HepG2 (cell line): Measurements from ENCODE around the gene C6orf132. TPM values are rescaled to one million over a fixed set of nuclear protein-coding genes. Genes with fewer than 3 reads are reported as not detected.

ENCODE experiments used
- ELF3 ChIP-seq: IDR thresholded peaks from 2 replicates; pipeline ENCODE4 v1.6.1; 2016; ENCODE audit warnings: missing genetic modification reagents, missing compliant biosample characterization
- KDM6A ChIP-seq: IDR thresholded peaks from 2 replicates; pipeline ENCODE4 v1.6.1; 2016; ENCODE audit warnings: low read depth
- TP53 ChIP-seq: sonication (generic); formaldehyde crosslinking; conservative IDR thresholded peaks from 2 replicates; pipeline ENCODE4 v1.4.0; 2020; ENCODE audit warnings: missing genetic modification reagents
- USF2 ChIP-seq, 2 experiments: sonication (generic) in 1 of 2; formaldehyde crosslinking in 1 of 2; IDR thresholded peaks; 2 replicates each; pipeline versions ENCODE4 v1.5.1 to v1.6.1; 2011 to 2020; ENCODE audit warnings: borderline replicate concordance in 1 of 2, low read depth in 1 of 2, low read length in 1 of 2, mild to moderate bottlenecking in 1 of 2, missing genetic modification reagents in 1 of 2, moderate library complexity in 1 of 2
- ZFP82 ChIP-seq: sonication (generic); formaldehyde crosslinking; IDR thresholded peaks from 2 replicates; pipeline ENCODE4 v1.5.1; 2020; ENCODE audit warnings: mild to moderate bottlenecking, missing genetic modification reagents, borderline replicate concordance
- ZNF652 ChIP-seq: IDR thresholded peaks from 2 replicates; pipeline ENCODE4 v1.6.1; 2016; ENCODE audit warnings: low read depth, borderline replicate concordance
- ZNF704 ChIP-seq: sonication (generic); formaldehyde crosslinking; IDR thresholded peaks from 2 replicates; pipeline ENCODE4 v1.8.1; 2023; ENCODE audit warnings: mild to moderate bottlenecking, inconsistent platforms, moderate library complexity, missing genetic modification reagents, borderline replicate concordance
- ZNF761 ChIP-seq: sonication (generic); formaldehyde crosslinking; conservative IDR thresholded peaks from 2 replicates; pipeline ENCODE4 v1.4.0; 2020; ENCODE audit warnings: mild to moderate bottlenecking, missing genetic modification reagents
- ZSCAN21 ChIP-seq: sonication (generic); formaldehyde crosslinking; IDR thresholded peaks from 2 replicates; pipeline ENCODE4 v1.8.0; 2022; ENCODE audit warnings: mild to moderate bottlenecking, missing genetic modification reagents, moderate library complexity, borderline replicate concordance
- polyA plus RNA-seq, 8 experiments: library from polyadenylated mRNA; depleted of rRNA in 3 of 8; stranded (reverse) in 7 of 8; unstranded in 1 of 8; fragments of >200 nt; fragmentation: Illumina TruSeq in 4 of 8; extraction: Trizol in 4 of 8; gene quantifications; 2 replicates each; pipeline versions ENCODE4 v1.2.1 to v1.2.3, GENCODE V29; 2011 to 2016; ENCODE audit warnings: low read depth in 4 of 8, missing spikeins in 1 of 8, mixed read lengths in 1 of 8; ENCODE audit not compliant: insufficient read depth in 1 of 8
- total RNA-seq, 5 experiments: library from RNA; depleted of rRNA; stranded (reverse); fragments of >200 nt; fragmentation: Illumina TruSeq; extraction: Trizol; gene quantifications; 2 replicates each; pipeline ENCODE4 v1.2.3, GENCODE V29; 2016; ENCODE audit warnings: low read depth in 1 of 5
- TF ChIP-seq, protein P1 (sequence below): sonication (generic); formaldehyde crosslinking; IDR thresholded peaks from 2 replicates; pipeline ENCODE4 v1.4.0; 2020; ENCODE audit warnings: mild to moderate bottlenecking, missing genetic modification reagents

C6orf132 gene
- total and polyA plus RNA-seq, 2 of the 13 experiments (the other 11 are each of a cell fraction or from before 2014, with no cell fraction given) = 0.78 to 3.0 TPM

GRCh38 chr6:42106112-42107023, 36.1 kb downstream of the C6orf132 start (continued):
- TF ChIP-seq, protein P1, sequence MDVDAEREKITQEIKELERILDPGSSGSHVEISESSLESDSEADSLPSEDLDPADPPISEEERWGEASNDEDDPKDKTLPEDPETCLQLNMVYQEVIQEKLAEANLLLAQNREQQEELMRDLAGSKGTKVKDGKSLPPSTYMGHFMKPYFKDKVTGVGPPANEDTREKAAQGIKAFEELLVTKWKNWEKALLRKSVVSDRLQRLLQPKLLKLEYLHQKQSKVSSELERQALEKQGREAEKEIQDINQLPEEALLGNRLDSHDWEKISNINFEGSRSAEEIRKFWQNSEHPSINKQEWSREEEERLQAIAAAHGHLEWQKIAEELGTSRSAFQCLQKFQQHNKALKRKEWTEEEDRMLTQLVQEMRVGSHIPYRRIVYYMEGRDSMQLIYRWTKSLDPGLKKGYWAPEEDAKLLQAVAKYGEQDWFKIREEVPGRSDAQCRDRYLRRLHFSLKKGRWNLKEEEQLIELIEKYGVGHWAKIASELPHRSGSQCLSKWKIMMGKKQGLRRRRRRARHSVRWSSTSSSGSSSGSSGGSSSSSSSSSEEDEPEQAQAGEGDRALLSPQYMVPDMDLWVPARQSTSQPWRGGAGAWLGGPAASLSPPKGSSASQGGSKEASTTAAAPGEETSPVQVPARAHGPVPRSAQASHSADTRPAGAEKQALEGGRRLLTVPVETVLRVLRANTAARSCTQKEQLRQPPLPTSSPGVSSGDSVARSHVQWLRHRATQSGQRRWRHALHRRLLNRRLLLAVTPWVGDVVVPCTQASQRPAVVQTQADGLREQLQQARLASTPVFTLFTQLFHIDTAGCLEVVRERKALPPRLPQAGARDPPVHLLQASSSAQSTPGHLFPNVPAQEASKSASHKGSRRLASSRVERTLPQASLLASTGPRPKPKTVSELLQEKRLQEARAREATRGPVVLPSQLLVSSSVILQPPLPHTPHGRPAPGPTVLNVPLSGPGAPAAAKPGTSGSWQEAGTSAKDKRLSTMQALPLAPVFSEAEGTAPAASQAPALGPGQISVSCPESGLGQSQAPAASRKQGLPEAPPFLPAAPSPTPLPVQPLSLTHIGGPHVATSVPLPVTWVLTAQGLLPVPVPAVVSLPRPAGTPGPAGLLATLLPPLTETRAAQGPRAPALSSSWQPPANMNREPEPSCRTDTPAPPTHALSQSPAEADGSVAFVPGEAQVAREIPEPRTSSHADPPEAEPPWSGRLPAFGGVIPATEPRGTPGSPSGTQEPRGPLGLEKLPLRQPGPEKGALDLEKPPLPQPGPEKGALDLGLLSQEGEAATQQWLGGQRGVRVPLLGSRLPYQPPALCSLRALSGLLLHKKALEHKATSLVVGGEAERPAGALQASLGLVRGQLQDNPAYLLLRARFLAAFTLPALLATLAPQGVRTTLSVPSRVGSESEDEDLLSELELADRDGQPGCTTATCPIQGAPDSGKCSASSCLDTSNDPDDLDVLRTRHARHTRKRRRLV (CRISPR knock-in tag) = no peak
- TF ChIP-seq ELF3 (CRISPR knock-in tag) = peak; percentile 60; the same call in 1 of the 2 replicates
- no peak for TF ChIP-seq TP53
- TF ChIP-seq ZNF761 (CRISPR knock-in tag) = no peak
- TF ChIP-seq ZFP82 (CRISPR knock-in tag) = no peak
- TF ChIP-seq KDM6A (CRISPR knock-in tag) = peak; percentile 82
- no peak for TF ChIP-seq USF2 (IDR thresholded peaks at IDR 0.05; ENCODE audit: low read depth, low read length)
- TF ChIP-seq USF2 (CRISPR knock-in tag; IDR thresholded peaks at IDR 0.05; ENCODE audit: borderline replicate concordance) = no peak
- TF ChIP-seq ZSCAN21 (CRISPR knock-in tag) = no peak
- TF ChIP-seq ZNF652 = no peak
- no peak for TF ChIP-seq ZNF704 (CRISPR knock-in tag)
